ENCODE measurements around the gene COL4A4.

DNA sequence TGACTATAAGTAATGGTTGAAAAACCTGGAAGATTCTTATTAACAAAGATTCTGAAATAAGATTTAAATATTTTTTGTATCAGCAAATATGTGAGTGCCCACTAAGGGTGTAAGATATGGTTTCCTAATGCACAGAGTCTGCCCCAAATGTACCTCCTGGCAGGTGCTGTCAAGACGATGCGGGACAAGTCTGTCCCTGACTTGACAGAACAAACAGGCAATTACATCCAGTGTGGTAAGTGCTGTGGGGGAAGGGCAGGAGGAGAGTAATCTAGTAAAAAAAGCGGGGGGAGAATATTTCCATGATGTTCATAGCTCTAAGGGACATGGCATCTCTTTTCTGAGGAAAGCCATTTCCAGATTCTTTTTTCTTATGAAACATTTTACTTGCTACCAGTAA lies 127.5 kb downstream of the COL4A4 start:
- TF ChIP-seq, protein P1, sequence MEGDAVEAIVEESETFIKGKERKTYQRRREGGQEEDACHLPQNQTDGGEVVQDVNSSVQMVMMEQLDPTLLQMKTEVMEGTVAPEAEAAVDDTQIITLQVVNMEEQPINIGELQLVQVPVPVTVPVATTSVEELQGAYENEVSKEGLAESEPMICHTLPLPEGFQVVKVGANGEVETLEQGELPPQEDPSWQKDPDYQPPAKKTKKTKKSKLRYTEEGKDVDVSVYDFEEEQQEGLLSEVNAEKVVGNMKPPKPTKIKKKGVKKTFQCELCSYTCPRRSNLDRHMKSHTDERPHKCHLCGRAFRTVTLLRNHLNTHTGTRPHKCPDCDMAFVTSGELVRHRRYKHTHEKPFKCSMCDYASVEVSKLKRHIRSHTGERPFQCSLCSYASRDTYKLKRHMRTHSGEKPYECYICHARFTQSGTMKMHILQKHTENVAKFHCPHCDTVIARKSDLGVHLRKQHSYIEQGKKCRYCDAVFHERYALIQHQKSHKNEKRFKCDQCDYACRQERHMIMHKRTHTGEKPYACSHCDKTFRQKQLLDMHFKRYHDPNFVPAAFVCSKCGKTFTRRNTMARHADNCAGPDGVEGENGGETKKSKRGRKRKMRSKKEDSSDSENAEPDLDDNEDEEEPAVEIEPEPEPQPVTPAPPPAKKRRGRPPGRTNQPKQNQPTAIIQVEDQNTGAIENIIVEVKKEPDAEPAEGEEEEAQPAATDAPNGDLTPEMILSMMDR (IDR thresholded peaks at IDR 0.05 in 8 of 11, conservative IDR thresholded peaks at IDR 0.05 in 3 of 11): no peak
- TF ChIP-seq POLR2AphosphoS5 (IDR thresholded peaks at IDR 0.05): no peak

Data from spleen (tissue), 7 donors.